Measurements from ENCODE around the gene SYT14.
"Not testable (repeated sequence)": the region's sequence is repeated elsewhere in the genome, so short reads cannot be mapped to it uniquely, and the experiment has no call there.

The SYT14 gene

GRCh38 chr1:209937996-209938959 is at the start of gene SYT14:
TSS of gene SYT14 (plus strand) at chr1:209938217. CDS start at chr1:209938265, 48 bp downstream.
- no peak for FAIRE-seq

- FAIRE-seq, result not testable (repeated sequence)
These were observed 49.5 kb upstream of the SYT14 start for GRCh38 chr1:209888291-209889076.

DNA sequence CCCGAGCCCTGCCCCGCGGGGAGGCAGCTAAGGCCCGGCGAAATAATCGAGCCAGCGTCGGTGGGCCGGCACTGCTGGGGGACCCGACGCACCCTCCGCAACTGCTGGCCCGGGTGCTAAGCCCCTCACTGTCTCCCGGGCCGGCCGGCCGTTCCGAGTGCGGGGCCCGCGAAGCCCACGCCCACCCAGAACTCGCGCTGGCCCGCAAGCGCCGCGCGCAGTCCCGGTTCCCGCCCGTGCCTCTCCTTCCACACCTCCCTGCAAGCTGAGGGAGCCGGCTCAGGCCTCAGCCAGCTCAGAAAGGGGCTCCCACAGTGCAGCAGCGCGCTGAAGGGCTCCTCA is 49.0 kb upstream of the SYT14 start:
- FAIRE-seq, result no peak

GRCh38 chr1:209890641-209891330 is 47.2 kb upstream of the SYT14 start:
- FAIRE-seq, result peak; percentile 6

- no peak for FAIRE-seq
These were observed 44.3 kb upstream of the SYT14 start for GRCh38 chr1:209893751-209894150.

DNA sequence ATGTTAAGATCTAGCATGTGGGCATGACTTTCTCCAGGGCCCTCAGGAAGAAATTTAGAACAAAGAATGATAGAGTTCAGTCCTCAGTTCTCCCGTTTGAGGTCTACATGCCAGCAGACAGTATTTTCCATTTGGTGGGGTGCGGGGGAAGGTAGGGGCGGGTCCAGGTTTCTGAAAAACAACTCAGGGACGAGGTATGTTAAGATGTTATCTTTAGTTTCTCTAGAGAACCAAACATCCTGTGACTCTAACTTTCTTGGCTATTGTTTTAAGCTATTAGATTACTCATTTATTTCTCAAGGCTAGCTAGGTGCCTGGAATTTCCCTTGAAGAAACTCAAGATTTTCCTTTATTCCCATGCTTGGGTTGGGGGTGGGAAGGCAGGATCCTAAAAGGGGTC is 42.3 kb upstream of the SYT14 start:
- peak; percentile 100 for FAIRE-seq

- no peak for FAIRE-seq
These were observed 41.7 kb upstream of the SYT14 start for GRCh38 chr1:209896346-209896745.

DNA sequence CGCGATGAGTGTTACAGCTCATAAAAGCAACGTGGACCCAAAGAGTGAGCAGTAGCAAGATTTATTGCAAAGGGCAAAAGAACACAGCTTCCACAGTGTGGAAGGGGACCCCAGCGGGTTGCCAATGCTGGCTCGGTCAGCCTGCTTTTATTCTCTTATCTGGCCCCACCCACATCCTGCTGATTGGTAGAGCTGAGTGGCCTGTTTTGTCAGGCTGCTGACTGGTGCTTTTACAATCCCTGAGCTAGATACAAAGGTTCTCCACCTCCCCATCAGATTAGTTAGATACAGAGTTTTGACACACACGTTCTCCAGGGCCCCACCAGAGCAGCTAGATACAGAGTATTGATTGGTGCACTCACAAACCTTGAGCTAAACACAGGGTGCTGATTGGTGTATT is 39.7 kb upstream of the SYT14 start:
- FAIRE-seq, result not testable (repeated sequence)

DNA sequence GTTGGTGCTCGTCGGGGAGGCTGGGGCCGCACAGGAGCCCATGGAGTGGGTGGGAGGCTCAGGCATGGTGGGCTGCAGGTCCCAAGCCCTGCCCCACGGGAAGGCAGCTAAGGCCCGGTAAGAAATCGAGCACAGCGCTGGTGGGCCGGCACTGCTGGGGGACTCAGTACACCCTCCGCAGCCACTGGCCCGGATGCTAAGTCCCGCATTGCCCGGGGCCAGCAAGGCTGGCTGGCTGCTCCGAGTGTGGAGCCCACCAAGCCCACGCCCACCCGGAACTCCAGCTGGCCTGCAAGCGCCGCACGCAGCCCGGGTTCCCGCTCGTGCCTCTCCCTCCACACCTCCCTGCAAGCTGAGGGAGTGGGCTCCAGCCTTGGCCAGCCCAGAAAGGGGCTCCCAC is 39.2 kb upstream of the SYT14 start:
- FAIRE-seq, result not testable (repeated sequence)

DNA sequence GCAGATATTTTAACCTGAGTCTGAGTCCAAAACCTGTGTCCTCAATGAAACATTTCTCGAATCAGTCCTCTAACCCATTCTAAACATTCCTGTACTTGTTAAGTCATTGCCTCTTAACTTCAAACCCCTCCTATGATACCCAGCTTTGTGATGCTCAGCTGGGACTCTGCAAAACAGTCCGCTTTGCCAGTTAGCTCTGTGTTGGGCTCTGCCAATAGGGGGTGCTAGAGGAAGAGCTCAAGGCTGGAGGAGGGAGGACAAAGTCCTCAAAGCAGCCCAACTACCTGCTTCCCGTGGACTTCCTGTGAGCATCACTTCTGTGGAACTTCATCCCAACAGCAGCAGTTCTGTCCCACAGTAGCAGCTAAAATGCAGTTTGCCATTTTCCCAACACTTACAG is 38.1 kb upstream of the SYT14 start:
- peak; percentile 66 for FAIRE-seq

DNA sequence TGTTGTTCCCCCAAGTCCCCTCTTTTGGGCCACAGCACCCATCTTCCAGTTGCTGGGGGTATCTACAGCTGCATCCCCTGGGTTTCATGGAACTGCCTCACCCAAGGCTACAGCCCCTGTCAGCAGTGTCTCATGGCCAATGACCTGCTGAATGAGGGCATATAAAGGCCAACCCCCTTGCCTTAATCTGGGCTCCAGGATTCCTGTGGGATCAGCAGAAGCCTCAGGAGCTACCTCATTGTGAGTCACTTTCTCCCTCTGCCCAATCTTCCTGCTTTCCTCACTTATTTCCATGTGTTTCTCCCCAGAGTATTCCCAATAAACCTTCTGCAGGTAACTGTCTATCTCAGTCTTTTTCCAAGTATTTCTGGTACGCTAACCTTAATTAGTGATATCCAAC is 37.3 kb upstream of the SYT14 start:
- FAIRE-seq, result peak; percentile 81

DNA sequence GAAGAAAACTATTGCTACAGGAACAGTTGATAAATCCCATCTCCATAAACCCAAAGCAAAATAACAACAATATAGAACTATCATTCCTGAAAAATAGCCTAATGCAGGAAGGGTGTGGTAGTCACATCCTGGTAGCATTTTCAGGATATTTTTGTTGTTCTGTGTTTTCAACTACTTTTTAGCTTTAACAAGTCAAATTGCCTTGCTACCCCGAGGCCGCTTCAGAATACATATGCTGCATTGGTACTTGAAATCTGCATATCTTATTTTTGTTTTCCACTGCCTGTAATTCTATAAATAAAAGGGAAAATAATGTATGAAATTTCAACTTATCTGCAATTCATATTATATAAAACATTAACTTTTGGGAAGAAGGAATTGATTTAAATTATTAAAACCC is 36.8 kb upstream of the SYT14 start:
- no peak for FAIRE-seq

- FAIRE-seq, result not testable (repeated sequence)
These were observed 33.2 kb upstream of the SYT14 start for GRCh38 chr1:209904774-209905173.

DNA sequence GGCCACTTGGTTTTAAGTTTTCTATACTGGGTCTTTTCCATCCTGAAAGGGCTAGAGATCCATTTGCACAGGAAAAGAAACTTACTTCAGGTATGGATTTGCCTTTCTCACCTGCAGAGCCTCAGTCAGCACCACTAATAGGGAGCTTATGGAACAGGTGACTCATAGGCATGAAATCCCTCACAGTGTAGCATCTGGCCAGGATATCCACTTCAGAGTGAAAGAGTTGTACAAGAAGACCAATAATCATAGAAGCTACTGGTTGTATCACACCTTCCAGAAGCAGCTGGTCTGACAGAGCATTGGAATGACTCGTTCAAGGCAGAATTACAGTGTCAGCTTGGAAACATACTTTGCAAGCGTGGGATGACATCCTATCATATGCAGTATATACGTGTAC is 26.3 kb upstream of the SYT14 start:
- FAIRE-seq, result no peak

GRCh38 chr1:209912306-209912705 is 25.7 kb upstream of the SYT14 start:
- FAIRE-seq, result no peak

- not testable (repeated sequence) for FAIRE-seq
These were observed 18.4 kb upstream of the SYT14 start for GRCh38 chr1:209919637-209920036.

DNA sequence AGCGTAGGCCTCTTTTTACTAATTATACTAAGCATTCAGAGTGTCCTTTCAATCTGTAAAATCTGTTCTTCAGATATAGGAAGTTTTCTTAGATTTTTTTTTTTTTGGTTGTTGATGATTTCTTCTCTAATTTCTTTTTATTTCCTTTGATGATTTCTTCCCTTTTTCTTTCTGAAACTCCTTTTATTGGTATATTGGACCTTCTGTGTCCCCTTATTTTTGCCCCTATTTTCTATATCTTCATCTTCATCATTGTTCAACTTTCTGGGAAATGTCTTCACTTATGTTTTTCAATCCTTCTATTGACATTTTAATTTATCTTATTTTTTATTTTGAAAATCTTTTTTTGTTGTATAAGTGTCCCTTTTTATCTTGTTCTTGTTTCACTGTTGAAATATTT is 17.2 kb upstream of the SYT14 start:
- FAIRE-seq, result peak; percentile 72

GRCh38 chr1:209924390-209924789 is 13.6 kb upstream of the SYT14 start:
- no peak for FAIRE-seq

DNA sequence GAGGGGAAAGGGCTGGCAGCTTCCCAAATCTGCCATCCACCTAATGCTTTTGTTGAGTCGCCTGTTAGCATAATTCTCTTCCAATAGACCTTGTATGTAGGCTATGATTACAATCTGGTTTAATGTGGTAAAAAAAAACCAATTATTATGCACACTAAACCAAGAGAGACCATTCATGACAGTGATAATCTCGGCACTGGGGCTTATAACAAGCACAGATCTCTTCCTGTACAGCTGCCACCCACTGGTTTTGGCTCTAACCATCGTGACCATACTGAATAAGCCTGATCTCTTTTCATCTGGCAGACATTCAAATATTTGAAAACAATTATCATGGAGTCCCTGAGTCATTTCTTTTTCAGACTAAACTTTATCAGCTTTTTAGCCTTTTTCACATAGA is 12.0 kb upstream of the SYT14 start:
- no peak for FAIRE-seq

- no peak for FAIRE-seq
These were observed 10.6 kb upstream of the SYT14 start for GRCh38 chr1:209927466-209927865.

DNA sequence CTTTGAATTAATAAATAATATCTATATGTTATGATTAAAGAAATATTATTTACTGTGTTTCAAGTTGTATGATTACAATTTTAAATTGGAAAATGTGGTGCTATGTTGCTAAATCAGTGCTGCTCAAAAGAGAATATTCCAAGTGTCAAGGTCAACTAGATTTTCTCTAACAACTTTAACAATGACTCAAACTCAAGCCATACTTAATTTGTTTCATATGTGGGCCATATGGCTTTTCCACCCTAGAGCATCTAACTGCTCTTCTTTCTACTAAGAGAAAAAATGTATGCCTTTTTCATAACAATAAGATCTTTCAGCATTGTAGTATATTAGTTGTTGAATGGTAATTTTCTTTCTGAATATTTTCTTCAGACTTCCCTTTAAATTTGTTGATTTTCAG is 8.3 kb upstream of the SYT14 start:
- FAIRE-seq, result peak; percentile 36

DNA sequence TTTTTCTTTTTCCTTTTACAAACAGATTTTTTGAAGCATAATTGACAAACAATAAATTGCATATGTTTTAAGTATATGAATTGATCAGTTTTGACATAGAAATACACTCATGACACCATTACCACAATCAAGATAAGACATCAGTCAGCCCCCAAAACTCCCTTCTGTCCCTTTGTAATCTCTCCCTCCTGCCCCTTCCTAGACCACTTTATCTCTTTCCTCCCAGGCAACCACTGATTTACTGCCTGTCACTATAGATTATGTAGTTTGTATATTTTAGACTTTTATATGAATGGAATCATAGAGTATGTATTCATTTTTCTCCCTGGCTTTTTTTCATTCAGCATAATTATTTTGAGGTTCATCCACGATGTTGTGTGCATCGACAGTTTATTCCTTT is 6.9 kb upstream of the SYT14 start:
- FAIRE-seq, result no peak

DNA sequence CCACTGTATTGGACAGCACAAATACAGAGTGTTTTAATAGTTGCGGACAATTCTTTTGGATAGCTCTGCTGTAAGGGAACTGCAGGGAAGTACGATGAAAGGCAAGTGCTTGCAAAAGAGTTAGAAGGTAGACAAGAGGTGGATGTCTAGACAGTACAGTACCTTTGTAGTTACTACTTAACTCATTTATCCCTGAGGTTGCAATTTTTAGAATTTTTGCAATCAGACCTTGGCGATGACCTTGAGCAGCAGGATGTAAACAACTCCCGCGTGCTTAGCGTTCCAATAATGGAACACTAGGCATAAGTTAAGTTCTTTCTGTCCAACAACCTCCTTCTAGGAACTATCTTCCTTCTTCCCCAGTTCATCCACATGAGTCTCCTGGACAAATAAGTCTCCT is 1.9 kb upstream of the SYT14 start:
- no peak for FAIRE-seq
